GM18873 (cell line): ENCODE measurements around the gene ZNF460.
"Not testable (repeated sequence)": the region's sequence is repeated elsewhere in the genome, so short reads cannot be mapped to it uniquely, and the experiment has no call there.

ENCODE experiments used
- ATAC-seq: cut with Tn5 transposase; IDR thresholded peaks from one replicate; pipeline ENCODE4 v1.9.1; 2021; ENCODE audit warnings: mild to moderate bottlenecking, moderate library complexity, moderate number of reproducible peaks; ENCODE audit not compliant: unreplicated experiment, low FRiP score

Gene ZNF460

DNA sequence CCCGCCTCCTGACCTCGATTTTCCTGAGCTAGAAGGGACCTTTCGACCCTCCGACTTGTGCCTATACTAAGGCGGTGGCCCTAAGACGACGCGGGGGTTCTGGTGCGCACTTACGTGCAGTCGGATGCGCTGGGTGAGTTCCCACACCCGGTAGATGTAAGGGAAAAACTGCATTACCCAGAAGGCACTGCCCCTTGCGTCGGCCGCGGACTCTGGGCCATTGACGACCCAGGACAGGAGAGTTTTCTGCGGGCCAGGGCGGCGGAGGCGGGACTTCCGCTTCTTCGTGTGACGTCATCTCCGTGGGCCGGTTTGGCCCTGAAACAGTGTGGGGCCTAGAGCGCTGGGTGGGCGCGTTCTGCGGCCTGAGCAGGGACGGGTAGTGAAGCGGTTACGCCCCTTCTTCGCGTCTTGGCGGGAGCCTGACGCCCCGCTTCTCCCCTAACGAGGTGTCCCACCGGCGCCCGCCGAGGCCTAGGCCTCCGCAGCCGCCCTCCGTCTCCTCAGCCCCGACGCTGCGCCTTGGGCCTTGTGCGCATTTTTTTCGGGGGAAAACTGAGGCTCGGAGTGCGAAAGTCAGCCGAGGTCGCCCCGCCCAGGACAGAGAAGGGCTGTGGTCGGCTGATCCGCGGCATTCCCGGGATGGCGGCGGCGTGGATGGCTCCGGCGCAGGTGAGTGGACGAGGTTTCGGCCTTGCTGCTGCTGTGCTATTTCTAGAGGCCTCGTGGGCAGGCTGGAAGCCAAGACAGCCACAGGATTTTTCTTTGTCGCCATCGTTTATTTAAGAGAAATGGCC, at the start of gene ZNF460:
ZNF460 (plus strand) TSS at position 321 of the 797 bp plus-strand sequence; CDS start at position 643, 322 bp downstream.
- peak; percentile 56 for ATAC-seq

DNA sequence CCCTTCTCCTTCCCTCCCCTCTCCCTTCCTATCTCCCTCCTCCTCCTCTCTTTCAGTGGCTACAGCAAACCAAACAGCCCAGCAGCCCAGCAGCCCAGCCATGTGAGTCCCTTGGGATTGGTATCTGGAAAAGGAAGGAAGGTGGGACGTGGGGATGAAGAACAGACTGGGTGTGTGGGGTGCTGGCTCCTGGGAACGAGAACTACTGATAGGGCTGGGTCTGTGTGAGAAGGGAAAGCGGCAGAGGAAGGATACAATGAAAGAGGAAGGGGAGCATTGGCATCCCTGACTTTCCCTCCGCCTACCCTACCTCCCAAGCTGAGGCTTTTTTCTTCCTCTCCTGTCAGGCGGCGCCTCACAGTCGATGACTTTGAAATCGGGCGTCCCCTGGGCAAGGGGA, 48.6 kb upstream of the ZNF460 start:
- ATAC-seq = no peak

DNA sequence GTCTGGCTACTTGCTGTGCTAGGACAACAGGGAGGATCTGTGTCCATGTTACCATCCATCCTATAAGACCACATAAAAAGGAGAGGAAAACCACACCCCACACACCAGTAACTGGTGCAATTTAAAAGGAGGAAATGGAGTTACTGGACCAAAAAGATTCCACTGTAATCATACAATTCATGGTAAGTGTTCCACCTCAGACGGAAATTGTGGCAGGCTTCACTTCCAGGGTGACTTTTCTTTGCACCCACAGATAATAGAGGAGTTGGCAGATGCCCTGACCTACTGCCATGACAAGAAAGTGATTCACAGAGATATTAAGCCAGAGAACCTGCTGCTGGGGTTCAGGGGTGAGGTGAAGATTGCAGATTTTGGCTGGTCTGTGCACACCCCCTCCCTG, 47.1 kb upstream of the ZNF460 start:
- ATAC-seq = no peak

DNA sequence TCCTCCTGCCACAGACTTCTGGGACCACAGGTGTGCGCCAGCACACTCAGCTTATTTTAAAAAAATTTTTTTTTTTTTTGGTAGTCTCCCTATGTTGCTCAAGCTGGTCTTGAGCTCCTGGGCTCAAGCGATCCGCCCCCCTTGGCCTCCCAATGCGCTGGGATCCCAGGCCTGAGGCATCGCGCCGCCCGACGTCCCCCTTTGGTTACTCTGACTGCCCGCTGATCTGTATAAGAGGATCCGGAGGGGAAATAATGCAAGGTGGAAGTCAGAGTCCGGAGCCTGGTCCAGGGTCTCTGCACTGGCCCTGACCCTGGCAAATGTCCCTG, 40.3 kb upstream of the ZNF460 start:
- ATAC-seq = peak; percentile 3

DNA sequence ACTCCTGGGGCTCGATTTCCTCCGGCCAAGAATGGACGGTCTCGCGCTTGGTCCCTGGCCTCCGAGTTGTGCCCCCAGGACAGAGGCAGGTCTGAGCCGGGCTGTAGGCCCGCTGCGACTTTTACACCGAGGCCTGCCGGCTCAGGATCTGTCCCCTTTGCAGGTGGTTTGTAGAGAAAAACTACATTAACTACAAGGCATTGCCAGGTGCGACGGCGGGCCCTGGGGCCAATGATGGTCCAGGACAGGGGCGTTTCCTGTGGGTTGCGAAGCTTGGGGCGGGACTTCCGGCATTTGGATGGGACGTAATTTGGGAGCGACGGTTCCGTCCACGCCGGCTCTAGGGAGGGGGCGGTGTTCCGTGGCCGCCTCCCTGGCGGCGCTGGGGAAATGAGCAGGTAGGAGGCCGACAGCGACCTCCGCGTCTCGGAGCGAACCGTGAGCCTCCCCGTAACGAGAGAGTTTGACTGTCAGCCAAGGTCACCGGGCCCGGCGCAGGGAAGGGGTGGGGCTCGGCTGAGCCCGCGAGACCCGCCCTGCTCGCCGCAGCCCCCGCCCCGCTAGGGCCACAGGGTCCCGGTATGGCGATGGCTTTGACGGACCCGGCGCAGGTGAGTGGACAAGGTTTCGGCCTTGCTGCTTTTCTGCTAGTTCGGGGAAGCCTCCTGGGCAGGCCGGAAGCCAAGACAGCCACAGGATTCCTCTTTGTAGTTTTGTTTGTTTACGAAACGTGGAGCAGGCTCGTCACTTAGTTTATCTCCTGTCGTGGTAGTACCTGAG, 39.8 kb upstream of the ZNF460 start, which contains the start of gene ZNF805:
ZNF805 (plus strand) TSS at position 322 of the 780 bp plus-strand sequence; CDS start at position 582, 260 bp downstream.
- ATAC-seq = peak; percentile 80

DNA sequence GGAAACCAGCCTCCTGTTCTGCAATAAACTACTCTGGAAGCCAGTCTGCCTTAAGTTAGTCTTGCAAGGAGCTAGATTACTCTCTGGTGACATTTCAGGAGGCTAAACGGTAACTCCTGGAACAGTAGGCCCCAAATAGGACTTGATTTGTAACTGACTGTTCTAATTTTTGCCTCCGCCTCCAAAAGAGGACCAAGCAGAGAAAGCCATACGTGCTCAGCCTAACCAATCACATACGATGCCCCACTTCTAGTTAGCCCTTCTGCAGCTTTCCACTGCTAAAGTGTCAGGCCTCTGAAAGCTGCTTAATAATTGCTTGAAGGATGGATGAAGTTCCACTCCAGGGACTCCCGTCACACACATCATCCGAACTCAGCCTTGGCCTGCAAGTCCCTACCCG, 39.1 kb upstream of the ZNF460 start:
- ATAC-seq = no peak

DNA sequence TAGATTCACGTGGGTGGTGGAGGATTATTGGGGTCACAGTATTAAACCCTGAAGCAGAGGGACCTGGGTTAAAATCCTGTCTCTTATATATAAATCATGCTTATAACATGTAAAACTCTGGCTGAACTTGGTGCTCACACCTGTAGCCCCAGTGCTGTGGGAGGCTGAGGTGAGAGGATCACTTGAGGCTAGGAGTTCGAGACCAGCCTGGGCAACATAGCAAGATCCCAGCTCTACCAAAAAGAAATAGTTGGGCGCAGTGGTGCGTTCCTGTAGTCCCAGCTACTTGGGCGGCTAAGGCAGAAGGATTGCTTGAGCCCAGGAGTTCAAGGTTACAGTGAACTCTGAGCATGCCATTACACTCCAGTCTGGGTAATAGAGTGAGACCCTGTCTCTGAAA, 37.5 kb upstream of the ZNF460 start:
- no peak for ATAC-seq

DNA sequence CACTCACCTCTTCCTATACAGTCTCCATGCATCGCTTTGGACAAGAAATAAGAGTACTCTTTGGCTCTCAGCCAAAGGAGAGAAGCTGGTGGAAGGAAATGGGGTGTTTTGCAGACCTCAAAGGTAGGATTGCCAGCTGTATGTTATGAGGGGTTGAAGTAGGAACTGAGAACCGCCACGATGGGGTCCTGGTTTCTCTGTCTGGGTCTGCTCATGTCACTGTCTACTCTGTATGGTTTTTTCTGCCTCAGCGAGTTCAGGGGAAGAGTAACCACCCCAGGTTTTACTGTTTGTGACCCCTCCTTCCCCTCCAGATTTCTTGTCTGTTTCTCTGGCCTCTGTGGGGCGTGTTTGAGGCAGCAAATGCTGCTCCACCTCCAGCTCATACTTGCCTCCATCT, 35.8 kb upstream of the ZNF460 start:
- no peak for ATAC-seq

DNA sequence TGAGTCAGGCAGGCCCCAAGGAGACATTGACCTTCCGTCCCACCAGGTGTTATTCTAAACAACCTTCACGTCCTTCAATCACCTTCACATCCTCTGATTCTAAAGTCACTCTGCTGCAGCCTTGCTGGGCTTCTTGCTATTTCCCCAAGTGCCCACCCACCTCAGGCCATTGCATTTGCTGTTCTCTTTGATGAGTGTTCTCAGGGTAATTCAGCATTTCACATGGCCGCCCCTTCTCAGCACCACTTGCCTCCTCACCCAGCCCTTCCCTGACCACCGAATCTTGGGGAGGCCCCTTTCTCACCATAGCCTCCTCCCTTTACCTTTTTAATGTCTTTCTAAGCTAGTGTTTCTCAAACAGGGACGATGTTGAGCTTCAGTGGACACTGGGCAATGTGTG, 35.2 kb upstream of the ZNF460 start:
- ATAC-seq = no peak

DNA sequence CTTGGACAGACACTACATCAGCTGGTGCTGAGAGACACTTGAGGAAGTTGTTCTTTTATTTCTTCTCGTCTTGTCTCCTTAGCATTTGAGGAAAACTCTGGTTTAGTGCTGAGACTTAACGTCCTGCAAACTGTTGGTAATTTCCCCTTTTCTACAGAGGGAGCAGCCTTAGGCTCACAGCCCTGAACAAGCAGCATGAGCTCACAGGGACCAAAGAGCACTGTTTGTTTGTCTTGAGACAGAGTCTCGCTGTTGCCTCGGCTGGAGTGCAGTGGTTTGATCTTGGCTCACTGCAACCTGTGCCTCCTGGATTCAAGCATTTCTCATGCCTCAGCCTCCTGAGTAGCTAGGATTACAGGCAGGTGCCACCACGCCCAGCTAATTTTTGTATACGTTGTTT, 34.3 kb upstream of the ZNF460 start:
- no peak for ATAC-seq

DNA sequence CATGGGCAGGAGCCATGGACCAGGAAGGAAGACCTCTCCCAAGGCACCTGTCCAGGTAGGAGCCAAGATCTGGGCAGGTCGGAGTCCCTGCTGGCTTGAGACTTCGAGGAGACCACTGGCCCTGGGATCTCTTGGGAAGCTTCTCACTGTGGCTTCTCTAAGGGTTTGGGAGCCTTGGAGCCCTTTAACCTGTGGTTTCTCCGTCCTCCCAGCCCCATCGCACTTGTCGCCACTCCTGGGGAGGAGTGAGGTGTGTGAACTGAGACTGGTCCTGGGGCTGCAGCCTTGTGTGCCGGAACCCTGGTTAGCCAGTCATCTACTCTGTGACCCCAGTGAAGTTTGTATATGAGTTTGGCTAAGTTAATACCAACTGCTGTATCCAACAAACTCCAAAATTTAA, 31.6 kb upstream of the ZNF460 start:
- no peak for ATAC-seq

DNA sequence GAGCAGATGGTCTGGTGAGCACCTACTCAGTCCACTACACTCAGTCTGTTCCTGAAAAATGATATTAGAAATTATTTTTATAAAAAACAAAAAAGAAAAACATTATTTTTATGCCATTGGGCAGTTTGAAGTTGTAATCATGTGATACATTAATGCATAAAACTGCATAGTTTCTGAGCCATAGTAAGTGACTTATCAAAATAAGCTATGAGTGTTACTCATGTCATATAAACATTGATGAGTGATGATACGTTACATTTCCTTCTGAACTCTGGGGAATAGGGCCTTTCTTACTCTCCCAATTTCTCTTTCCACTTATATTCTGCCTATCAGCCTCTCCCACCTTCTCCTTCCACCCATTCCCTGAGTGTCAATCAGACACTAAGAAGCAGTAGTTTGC, 31.0 kb upstream of the ZNF460 start:
- ATAC-seq = no peak

DNA sequence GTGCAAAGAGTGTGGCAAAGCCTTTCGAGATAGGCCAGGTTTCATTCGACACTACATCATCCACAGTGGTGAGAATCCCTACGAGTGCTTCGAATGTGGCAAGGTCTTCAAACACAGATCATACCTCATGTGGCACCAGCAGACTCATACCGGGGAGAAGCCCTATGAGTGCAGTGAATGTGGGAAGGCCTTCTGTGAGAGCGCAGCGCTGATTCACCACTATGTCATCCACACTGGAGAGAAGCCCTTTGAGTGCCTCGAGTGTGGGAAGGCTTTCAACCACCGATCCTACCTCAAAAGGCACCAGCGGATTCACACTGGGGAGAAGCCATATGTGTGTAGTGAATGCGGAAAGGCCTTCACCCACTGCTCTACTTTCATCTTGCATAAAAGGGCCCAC, 26.5 kb upstream of the ZNF460 start:
- not testable (repeated sequence) for ATAC-seq

DNA sequence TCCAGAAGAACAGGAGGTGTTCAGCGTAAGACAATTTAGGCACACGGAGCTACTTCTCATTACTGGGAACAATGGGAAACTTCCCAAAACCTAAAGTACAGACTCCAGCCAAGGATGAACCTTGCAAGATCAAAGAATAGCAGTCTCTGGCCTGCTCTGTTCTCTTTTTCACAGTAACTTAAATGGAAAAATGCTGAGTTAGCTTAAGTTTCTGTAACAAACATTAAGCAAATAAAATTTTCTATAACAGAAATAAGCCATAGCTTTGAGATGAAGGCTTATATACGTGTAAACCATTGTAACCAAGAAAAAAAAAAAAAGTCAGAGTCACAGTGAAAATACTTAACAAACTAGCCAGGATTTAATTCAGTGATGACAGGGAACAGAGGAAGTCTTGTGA, 18.2 kb upstream of the ZNF460 start:
- no peak for ATAC-seq

DNA sequence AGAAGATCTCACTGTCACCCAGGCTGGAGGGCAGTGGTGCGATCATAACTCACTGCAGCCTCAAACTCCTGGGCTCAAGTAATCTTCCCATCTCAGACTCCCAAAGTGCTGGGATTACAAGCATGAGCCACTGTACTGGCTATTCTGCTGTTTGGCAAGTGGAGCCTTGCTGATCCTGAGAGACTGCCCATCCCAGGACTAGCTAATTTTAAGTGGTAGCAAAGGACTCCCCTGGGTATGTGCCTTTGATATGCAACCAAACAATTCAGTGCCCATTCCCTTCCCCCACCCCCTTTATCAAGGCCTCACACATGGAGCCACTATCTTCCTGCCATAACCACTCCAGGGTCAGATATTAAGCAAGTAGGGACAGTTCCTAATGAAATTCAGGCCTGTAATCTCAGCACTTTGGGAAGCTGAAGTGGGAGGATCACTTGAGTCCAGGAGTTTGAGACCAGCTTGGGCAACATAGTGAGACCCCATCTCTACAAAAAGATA, 17.0 kb upstream of the ZNF460 start:
- no peak for ATAC-seq

DNA sequence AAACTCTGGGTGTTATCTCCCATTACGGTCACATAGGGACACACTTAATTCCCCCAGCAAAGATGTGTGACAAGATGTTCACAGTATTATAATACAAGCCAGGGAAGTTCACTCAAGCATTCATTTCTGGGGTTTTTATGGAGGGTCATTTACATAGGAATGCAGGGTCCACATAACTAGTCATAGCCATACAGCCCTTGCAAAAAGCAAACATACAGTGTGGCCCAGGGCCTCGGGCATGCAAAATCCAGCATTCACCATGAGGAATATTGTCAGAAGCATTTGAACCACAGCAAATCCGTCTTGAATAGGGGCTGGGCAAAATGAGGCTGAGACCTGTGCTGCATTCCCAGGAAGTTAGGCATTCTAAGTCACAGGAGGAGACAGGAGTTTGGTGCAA, 13.0 kb upstream of the ZNF460 start:
- no peak for ATAC-seq

DNA sequence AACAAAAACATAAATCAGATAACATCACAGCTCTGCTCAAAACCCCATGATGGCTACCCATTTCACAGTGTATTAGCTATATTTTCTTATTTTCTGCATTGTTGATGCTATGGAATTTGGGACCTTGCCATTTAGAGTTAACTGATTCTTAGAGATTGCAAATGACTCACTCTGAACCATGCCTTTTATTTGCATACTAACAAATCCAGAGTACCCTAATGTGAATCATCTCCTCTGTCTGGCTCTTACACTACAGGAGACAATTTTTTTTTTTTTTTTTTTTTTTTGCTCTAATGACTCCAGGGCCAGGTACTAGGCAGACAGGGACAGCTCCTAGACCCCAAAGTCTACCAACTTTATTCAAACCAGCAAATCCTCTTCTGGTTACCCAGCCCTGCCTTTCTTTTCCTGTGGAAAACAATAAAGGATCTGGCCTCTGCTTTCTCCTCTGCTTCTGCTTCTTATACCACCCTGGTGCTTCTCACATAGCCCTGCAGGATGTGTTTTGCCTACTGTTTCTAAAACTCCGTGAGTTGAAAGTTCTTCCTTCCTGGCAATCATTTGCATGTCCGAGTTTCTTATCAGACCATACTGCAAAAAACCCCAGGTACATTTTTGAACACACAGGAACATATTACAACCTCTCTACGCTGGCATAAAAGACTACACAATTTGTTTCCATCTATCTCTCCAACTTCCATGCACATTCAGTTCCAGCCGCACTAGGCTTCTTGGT, 10.6 kb upstream of the ZNF460 start:
- no peak for ATAC-seq

DNA sequence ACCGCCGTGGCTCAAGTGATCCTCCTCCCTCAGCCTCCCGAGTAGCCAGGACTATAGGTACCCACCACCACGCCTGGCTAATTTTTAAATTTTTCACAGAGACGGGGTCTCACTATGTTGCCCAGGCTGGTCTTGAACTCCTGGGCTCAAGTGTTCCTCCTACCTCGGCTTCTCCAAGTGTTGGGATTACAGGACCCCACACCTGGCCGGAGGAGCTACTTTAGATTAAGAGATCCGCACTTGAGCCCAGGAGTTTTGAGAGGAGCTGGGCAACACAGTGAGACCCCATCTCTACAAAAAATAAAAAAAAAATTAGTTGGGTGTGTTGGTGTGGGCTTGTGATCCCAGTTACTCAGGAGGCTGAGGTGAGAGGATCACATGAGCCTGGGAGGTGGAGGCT, 9.0 kb upstream of the ZNF460 start:
- ATAC-seq = no peak

DNA sequence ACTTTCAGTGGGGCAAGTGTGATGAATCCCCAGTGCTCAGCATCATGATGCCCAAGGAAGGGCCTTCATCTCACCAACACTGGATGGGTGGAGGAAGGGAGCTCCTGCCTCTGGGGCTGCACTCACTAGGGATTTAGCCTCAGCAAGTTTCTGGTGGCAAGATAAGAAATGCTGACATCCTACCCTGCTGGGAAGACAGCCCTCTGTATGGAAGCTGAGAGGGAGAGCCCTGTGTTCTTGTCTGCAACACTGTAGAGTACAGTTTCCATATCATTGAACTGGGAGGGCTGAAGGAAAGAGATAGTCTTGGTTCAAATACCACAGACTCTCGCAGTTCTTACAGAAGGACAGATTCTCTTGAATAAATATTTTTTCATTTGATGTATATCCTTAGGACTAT, 7.3 kb upstream of the ZNF460 start:
- no peak for ATAC-seq

DNA sequence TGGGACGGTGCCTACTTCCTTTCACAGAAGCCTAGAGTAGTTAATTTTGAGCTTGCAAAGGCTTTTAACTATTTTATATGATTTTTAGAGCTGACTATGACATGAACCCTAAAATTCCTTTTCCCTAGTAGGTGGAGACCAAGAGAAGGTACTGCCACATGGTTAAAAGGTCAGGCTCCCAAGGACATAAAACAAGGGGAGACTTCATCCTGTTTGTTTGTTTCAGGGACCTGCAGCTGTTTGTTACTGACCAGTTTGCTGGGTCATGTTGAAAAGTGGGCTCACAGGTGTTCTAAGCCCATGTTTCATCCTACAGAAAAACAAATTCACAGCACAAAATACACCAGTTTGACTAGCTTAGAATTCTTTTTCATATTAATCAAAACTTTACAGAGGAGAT, 3.9 kb upstream of the ZNF460 start:
- no peak for ATAC-seq

DNA sequence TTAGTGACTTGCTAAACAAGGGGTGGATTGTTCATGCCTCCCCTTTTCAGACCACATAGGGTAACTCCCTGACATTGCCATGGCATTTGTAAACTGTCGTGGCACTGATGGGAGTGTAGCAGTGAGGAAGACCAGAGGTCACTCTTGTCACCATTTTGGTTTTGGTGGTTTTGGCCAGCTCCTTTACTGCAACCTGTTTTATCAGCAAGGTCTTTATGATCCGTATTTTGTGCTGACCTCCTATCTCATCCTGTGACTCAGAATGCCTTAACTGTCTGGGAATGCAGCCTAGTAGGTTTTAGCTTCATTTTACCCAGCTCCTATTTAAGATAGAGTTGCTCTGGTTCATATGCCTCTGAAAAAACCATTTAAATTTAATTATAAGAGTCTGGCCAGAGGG, 1.8 kb upstream of the ZNF460 start:
- not testable (repeated sequence) for ATAC-seq
